Measurements from ENCODE around the gene TCF7L2.

The TCF7L2 gene

GRCh38 chr10:113000442-113000841 lies 50.4 kb downstream of the TCF7L2 start:
- DNase-seq = peak in 3 of 14 donors; percentile 12 to 37 (median 21)

- no peak for DNase-seq
Measured at GRCh38 chr10:113000876-113001598, 51.0 kb downstream of the TCF7L2 start.

- no peak for DNase-seq
Measured at GRCh38 chr10:113001599-113002448, 51.8 kb downstream of the TCF7L2 start.

- DNase-seq = peak in 3 of 14 donors; percentile 19 to 33 (median 19)
Measured at GRCh38 chr10:113002449-113002777, 52.4 kb downstream of the TCF7L2 start.

- peak in 9 of 14 donors; percentile 12 to 56 (median 40) for DNase-seq
Measured at GRCh38 chr10:113003052-113003451, 53.0 kb downstream of the TCF7L2 start.

- DNase-seq = no peak
Measured at GRCh38 chr10:113004069-113004618, 54.1 kb downstream of the TCF7L2 start.

GRCh38 chr10:113005380-113005779 lies 55.3 kb downstream of the TCF7L2 start:
- DNase-seq = no peak

- DNase-seq = no peak
Measured at GRCh38 chr10:113006656-113007342, 56.8 kb downstream of the TCF7L2 start.

GRCh38 chr10:113007343-113007771 lies 57.3 kb downstream of the TCF7L2 start:
- no peak for DNase-seq

- no peak for DNase-seq
Measured at GRCh38 chr10:113007821-113008220, 57.8 kb downstream of the TCF7L2 start.

- DNase-seq = no peak
Measured at GRCh38 chr10:113011592-113012374, 61.7 kb downstream of the TCF7L2 start.

GRCh38 chr10:113015201-113015600 lies 65.2 kb downstream of the TCF7L2 start:
- DNase-seq = no peak

GRCh38 chr10:113017376-113017775 lies 67.3 kb downstream of the TCF7L2 start:
- DNase-seq = no peak

GRCh38 chr10:113018034-113018433 lies 68.0 kb downstream of the TCF7L2 start:
- no peak for DNase-seq

- DNase-seq = no peak
Measured at GRCh38 chr10:113019096-113019495, 69.0 kb downstream of the TCF7L2 start.

GRCh38 chr10:113019692-113020474 lies 69.8 kb downstream of the TCF7L2 start:
- no peak for DNase-seq

GRCh38 chr10:113020475-113020753 lies 70.4 kb downstream of the TCF7L2 start:
- no peak for DNase-seq

GRCh38 chr10:113020838-113021237 lies 70.8 kb downstream of the TCF7L2 start:
- peak in 3 of 14 donors; percentile 11 to 47 (median 27) for DNase-seq

- DNase-seq = peak in 4 of 14 donors; percentile 5 to 47 (median 40)
Measured at GRCh38 chr10:113021268-113022040, 71.4 kb downstream of the TCF7L2 start.

GRCh38 chr10:113022265-113022664 lies 72.2 kb downstream of the TCF7L2 start:
- DNase-seq = no peak

GRCh38 chr10:113023017-113023416 lies 73.0 kb downstream of the TCF7L2 start:
- no peak for DNase-seq

Data from C1 segment of cervical spinal cord (tissue), 14 donors.